Brain microvascular endothelial cell (primary cell): ENCODE data around the gene GMDS.

Experiments used
- DNase-seq: peaks from one replicate; pipeline ENCODE4 v3.0.0-alpha.2; 2020
- H3K27ac ChIP-seq: fragments of 250-450 bp; sonication (Bioruptor Pico); 2 replicates; pipeline ENCODE4 v1.5.1; 2020; ENCODE audit warnings: mild to moderate bottlenecking, moderate library complexity
- H3K27me3 ChIP-seq: fragments of 250-450 bp; sonication (Bioruptor Pico); replicated peaks from 2 replicates; pipeline ENCODE4 v1.5.1; 2020; ENCODE audit warnings: mild to moderate bottlenecking
- H3K36me3 ChIP-seq: fragments of 250-450 bp; sonication (Bioruptor Pico); replicated peaks from 2 replicates; pipeline ENCODE4 v1.5.1; 2020; ENCODE audit warnings: mild to moderate bottlenecking
- H3K4me3 ChIP-seq: 2 replicates; pipeline ENCODE4 v1.5.1; 2011; ENCODE audit warnings: low read depth, mild to moderate bottlenecking, control low read depth, low read length, moderate library complexity
- in situ Hi-C: cut with HindIII; loops from 2 replicates; pipeline ENCODE4 v1.10.0; 2017; ENCODE audit warnings: low sequenced_read_pairs, low pct_ligation_motif_present
- TF ChIP-seq, protein P1 (sequence below): IDR thresholded peaks from 2 replicates; pipeline ENCODE4 v1.5.1; 2011; ENCODE audit warnings: low read depth, mild to moderate bottlenecking, moderate library complexity, low read length, control low read depth, inconsistent platforms; ENCODE audit errors: missing control alignments

The GMDS gene

DNA sequence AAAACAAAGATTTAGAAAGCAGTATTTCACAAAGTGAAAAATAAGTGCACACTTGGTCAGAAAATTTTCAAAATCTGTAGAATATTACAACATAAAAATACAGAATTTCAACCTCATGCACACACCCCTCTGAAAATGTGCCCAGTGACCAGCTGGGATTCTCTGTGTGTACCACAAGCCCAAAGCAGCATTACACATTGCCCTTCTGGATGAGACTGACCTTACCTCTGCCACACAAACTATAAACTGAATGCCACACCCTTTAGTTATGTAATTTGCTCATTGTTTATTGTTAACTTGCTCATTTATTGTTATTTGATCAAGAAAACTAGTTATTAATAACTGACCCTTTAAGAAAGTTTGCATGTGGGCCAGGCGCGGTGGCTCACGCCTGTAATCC is 332.7 kb downstream of the GMDS start:
- H3K27ac ChIP-seq, result no peak overlapping the region
- no peaks in the 10 kb centered on the region for H3K36me3 ChIP-seq
- in situ Hi-C loops, result no loop called here
- no peak for DNase-seq
- TF ChIP-seq, protein P1, sequence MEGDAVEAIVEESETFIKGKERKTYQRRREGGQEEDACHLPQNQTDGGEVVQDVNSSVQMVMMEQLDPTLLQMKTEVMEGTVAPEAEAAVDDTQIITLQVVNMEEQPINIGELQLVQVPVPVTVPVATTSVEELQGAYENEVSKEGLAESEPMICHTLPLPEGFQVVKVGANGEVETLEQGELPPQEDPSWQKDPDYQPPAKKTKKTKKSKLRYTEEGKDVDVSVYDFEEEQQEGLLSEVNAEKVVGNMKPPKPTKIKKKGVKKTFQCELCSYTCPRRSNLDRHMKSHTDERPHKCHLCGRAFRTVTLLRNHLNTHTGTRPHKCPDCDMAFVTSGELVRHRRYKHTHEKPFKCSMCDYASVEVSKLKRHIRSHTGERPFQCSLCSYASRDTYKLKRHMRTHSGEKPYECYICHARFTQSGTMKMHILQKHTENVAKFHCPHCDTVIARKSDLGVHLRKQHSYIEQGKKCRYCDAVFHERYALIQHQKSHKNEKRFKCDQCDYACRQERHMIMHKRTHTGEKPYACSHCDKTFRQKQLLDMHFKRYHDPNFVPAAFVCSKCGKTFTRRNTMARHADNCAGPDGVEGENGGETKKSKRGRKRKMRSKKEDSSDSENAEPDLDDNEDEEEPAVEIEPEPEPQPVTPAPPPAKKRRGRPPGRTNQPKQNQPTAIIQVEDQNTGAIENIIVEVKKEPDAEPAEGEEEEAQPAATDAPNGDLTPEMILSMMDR, result no peak
- H3K4me3 ChIP-seq, result no peak overlapping the region
- H3K27me3 ChIP-seq, result no peaks in the 10 kb centered on the region

DNA sequence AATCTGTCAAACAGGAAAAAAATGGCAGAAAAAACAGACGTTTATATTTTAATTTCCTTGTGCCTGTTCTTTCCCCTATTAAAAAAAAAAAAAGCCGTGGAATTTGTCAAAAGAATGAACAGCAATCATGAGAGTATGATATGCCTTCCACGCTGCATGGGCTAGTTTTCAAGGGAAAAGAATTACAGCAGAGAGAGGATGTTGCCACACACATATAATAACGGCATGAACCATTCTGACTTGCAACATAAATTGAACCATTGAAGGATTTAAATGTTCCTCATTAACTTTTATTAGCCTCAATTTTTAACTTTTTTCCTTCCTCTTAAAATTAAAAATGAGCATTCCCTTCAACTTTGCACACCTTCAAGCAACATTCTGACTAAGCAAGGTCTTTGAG is 333.9 kb downstream of the GMDS start:
- H3K27me3 ChIP-seq, result no peaks in the 10 kb centered on the region
- TF ChIP-seq, protein P1, result no peak
- H3K36me3 ChIP-seq, result no peaks in the 10 kb centered on the region
- no peak for DNase-seq
- H3K4me3 ChIP-seq, result no peak overlapping the region
- no peak overlapping the region for H3K27ac ChIP-seq
- in situ Hi-C loops, result no loop called here

DNA sequence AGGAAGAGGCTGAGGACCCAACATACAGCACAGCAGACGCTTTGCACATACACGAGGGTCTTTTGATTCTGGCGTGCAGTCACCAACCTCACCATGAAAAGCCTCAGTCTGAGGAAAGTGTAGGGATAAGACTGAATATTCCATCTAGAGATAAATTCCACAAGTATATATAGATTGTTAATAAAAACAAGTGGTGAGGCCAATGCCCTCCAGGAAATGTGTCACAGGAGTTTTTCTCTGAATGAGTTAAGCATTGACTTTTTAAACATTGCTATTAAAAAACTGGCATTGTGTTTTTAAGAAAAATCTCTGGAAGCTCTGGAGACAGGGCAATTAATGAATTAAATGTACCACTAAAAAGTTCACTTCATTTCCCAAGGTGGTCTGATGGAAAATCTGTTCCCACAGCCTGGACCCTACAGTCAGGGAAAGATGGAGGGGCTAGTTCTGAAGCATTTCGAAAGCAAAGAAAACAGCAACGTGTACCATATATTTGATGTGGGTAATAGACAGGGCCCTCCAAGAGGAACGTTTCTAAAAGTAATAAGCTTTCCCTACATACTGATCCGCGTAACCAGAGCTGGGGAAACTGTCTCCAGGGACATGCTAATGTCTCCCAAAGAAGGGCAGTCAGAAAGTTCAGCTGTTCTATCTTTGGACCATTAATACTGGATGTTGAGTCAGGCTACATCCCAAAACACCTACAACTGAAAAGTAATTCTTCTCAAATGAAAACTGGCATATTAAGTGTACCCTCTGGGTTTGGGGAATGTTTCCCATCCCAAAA is 334.6 kb downstream of the GMDS start:
- peak overlapping the region; percentile 30 for H3K27ac ChIP-seq
- no peaks in the 10 kb centered on the region for H3K36me3 ChIP-seq
- H3K4me3 ChIP-seq, result no peak overlapping the region
- no peaks in the 10 kb centered on the region for H3K27me3 ChIP-seq
- no peak for DNase-seq
- in situ Hi-C loops, result no loop called here
- TF ChIP-seq, protein P1, result no peak

DNA sequence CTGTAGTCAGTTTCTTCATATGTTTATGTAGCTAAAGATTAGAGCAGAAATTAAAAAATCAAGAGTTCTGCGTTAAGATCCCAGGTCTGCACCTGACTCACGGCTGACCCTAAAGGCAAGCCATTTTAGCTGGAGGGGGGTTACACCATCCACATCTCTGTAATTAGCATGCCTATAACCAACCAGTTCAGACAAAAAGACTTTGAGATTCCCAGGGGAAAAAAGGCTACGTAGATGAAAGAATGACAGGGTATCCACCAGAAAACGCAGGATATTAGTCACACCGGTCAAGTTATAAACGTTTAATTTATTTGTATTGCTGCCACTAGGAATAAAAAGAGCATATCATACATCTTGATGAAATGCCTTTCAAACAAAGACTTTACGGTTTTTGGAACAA is 336.6 kb downstream of the GMDS start:
- in situ Hi-C loops, result no loop called here
- H3K27me3 ChIP-seq, result no peaks in the 10 kb centered on the region
- H3K27ac ChIP-seq, result no peak overlapping the region
- H3K4me3 ChIP-seq, result no peak overlapping the region
- TF ChIP-seq, protein P1, result no peak
- no peaks in the 10 kb centered on the region for H3K36me3 ChIP-seq
- DNase-seq, result no peak

DNA sequence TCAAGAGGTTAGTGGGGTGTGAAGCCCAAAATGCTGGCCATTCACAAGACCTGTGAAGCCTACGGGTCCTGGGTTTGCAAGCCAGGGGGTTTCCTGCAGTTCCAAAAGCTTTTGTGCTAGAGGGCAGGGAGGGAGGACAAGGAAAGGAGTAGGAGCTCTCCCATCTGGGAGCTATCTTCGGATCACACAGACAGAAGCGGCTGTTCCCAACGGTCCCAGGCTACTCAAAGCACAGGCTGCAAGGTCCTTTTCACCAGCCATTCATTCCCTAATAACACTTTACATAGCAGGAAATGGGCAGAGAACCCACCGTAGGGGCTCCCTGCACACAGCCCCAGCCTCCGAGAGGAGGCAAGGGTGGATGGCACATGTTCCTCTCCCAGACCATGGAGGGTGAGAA is 338.8 kb downstream of the GMDS start:
- no peak for DNase-seq
- TF ChIP-seq, protein P1, result no peak
- in situ Hi-C loops, result no loop called here
- Histone ChIP-seq H3K4me3 (no peak overlapping the region), H3K27ac (no peak overlapping the region), H3K36me3 (no peaks in the 10 kb centered on the region), H3K27me3 (no peaks in the 10 kb centered on the region)

DNA sequence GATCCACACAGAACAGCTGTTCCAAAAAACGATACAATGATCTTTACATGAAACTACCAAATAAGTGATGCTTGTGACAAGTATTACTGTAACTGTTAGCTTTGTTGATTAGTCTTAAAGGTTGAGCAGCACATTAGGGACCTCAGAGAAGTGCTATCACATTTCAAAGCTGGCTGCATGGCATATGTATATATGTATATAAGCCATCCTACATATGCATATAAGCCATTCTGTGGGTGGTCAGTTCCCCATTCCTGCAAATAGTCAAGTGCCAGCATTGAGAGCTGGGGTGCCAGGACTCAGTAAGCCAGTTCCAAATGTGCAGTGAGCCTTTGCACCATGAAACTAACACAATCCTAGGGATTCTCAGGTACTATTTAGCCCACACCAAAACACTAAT is 339.4 kb downstream of the GMDS start:
- Histone ChIP-seq H3K4me3 (no peak overlapping the region), H3K27ac (no peak overlapping the region), H3K36me3 (no peaks in the 10 kb centered on the region), H3K27me3 (no peaks in the 10 kb centered on the region)
- in situ Hi-C loops, result no loop called here
- no peak for DNase-seq
- TF ChIP-seq, protein P1, result no peak
